Ramos (cell line): ENCODE measurements around the gene NTRK1.
"Not testable (repeated sequence)": the region's sequence is repeated elsewhere in the genome, so short reads cannot be mapped to it uniquely, and the experiment has no call there.

ENCODE experiments used
- in situ Hi-C: fragments of 300-500 bp; cut with MboI; formaldehyde crosslinking; loops from one replicate; pipeline ENCODE4 v1.14.3; 2022; ENCODE audit warnings: low sequenced_read_pairs; ENCODE audit not compliant: unreplicated experiment

NTRK1 gene

DNA sequence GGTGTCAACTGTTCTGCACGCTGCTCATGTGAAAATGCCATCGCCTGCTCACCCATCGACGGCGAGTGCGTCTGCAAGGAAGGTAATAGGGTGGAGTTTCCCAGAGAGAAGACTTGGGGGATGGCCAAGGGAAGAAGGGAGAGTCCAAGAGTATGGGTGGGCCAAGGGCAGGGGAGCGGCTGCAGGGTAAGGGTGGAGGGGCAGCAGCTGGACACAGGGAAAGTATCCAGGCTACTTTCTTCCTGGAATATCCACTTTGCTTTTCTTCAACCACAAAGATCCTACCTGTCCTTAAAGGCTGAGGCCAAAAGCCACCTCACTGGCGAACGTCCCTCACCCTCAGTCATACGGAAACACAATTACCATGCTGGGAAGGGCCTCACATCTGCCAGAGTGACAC, 48.3 kb downstream of the NTRK1 start:
- in situ Hi-C loops = no loop called here

DNA sequence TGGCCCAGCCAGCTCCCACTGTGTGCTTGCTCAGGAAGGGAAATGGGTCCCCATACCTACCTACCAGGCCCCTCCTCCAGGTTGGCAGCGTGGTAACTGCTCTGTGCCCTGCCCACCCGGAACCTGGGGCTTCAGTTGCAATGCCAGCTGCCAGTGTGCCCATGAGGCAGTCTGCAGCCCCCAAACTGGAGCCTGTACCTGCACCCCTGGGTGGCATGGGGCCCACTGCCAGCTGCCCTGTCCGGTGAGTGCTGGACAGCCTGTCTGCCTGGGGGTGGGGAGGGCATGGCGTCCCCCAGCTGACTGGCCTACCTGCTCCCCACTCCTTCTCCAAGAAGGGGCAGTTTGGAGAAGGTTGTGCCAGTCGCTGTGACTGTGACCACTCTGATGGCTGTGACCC, 49.0 kb downstream of the NTRK1 start:
- in situ Hi-C loops = no loop called here

DNA sequence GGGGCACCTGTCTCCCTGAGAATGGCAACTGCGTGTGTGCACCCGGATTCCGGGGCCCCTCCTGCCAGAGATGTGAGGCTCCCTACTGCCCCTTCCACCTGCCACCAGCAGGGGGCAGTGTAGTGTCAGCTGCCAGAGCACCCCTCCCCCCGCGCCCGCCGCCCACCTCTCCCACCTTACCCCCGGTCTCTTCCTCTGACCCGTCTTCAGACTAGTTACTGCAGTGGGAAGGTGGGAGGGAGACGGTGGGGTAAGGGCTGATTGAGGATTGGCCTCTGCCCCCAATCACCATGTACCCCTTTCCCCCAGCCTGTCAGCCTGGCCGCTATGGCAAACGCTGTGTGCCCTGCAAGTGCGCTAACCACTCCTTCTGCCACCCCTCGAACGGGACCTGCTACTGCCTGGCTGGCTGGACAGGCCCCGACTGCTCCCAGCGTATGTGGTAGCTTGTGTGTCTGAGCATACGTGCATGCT, 49.7 kb downstream of the NTRK1 start:
- in situ Hi-C loops = no loop called here

DNA sequence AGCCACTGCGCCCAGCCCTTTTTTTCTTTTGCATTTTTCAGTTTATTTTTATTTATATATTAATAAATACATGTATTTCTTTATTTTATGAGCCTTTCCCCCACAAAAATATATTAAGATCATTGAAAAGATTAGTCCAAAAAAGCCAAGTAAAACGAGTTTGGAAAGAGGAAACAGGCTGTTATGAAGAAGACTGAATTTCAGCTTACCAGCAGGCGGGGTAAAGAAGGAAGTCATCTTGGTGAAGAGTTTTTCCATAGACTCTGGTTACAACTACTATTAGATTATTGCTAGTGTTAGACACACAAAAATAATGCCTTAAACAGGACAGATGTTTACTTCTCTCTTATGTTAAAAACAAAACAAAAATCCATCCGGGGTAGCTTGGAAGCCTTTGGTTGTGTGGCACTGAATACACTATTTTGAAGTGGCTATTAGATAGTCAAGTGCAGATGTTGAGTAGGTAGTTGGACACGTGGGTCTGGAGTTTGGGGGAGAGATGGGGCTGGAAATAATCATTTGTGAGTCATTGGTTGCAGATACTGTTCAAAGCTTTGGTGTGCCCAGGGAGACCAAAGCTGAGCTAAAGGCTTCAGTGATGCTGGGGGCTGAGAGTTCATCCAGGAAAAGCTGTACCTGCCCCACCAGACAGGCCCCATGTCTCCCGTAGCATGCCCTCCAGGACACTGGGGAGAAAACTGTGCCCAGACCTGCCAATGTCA, 51.1 kb downstream of the NTRK1 start:
- in situ Hi-C loops = no loop called here

GRCh38 chr1:156912310-156912709, 51.6 kb downstream of the NTRK1 start:
- in situ Hi-C loops = no loop called here

- in situ Hi-C loops = no loop called here
Measured at GRCh38 chr1:156912861-156913808, 52.5 kb downstream of the NTRK1 start.

DNA sequence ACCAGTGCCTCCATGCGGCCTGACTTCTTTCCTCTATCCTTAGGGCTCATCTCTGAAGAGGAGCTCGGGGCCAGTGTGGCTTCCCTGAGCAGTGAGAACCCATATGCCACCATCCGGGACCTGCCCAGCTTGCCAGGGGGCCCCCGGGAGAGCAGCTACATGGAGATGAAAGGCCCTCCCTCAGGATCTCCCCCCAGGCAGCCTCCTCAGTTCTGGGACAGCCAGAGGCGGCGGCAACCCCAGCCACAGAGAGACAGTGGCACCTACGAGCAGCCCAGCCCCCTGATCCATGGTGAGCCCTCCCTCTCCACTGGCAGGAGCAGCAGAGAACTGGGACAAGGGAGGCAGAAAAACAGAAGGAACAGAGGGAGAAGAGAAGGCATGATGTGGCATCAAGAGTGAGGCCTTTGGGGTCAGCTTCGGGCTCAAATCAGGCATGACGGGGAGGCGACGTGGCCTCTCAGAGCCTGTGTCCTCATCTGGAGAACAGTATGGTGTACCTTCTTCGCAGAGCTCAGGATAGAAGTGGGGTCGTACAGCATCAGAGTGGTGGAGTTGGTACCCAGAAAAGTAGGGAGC, 53.2 kb downstream of the NTRK1 start:
- in situ Hi-C loops = no loop called here

DNA sequence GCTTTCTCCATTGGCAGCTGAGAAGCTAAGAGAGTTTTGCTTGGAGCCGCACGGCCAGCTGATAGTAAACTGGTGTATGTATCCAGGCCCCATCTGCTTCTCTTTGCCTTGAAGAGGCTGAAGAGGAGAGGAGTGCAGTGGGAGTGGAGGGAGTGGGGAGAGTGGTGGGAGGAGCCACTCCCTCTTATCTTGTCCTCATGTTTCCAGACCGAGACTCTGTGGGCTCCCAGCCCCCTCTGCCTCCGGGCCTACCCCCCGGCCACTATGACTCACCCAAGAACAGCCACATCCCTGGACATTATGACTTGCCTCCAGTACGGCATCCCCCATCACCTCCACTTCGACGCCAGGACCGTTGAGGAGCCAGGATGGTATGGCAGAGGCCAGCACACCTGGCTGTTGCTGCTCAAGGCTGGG, 53.8 kb downstream of the NTRK1 start:
- in situ Hi-C loops = no loop called here

DNA sequence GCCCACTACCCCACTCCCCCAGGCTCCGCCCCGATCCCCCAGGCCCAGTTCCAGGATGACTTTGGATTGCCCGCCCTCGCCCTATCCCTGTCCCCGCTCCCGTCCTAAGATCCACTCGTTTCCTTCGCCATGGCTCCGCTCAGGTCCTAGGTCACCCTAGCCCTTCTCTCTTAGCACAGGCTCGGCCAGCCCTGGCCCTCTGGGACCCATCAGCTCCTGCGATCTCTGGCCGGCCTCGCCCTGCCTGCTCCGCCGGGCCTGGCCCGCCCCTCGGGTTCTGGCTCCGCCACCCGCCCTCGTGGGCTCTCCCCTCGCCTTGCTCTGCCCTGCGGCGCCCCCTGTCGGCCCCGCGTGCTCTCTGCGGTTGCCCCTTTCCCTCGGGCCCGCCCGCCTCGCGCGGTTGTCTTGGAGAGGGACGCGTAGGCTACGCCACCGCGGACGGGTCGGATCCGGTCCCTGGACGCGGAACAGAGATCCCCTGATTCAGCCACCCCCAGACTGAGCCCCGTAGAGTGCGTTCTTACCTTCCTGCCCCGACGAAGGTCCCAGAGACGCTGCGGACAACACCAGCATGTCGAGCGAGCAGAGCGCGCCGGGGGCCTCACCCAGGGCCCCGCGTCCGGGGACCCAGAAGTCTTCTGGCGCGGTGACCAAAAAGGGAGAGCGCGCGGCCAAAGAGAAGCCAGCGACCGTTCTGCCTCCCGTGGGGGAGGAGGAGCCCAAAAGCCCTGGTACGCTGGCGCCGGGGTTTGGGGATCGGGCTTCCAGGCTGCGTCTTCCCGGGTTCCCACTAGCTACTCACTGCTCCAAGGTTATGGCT, 59.8 kb downstream of the NTRK1 start, which contains the start of gene LRRC71:
TSS of gene LRRC71 (plus strand) at position 400 of the 820 bp plus-strand sequence. CDS start at position 572, 172 bp downstream.
- in situ Hi-C loops = no loop called here

GRCh38 chr1:156921053-156921529, 60.4 kb downstream of the NTRK1 start:
- in situ Hi-C loops = no loop called here

- in situ Hi-C loops = no loop called here
Measured at GRCh38 chr1:156922986-156923669, 62.5 kb downstream of the NTRK1 start.

- in situ Hi-C loops = no loop called here
Measured at GRCh38 chr1:156923670-156924477, 63.2 kb downstream of the NTRK1 start.

- in situ Hi-C loops = no loop called here
Measured at GRCh38 chr1:156924478-156925153, 64.0 kb downstream of the NTRK1 start.

DNA sequence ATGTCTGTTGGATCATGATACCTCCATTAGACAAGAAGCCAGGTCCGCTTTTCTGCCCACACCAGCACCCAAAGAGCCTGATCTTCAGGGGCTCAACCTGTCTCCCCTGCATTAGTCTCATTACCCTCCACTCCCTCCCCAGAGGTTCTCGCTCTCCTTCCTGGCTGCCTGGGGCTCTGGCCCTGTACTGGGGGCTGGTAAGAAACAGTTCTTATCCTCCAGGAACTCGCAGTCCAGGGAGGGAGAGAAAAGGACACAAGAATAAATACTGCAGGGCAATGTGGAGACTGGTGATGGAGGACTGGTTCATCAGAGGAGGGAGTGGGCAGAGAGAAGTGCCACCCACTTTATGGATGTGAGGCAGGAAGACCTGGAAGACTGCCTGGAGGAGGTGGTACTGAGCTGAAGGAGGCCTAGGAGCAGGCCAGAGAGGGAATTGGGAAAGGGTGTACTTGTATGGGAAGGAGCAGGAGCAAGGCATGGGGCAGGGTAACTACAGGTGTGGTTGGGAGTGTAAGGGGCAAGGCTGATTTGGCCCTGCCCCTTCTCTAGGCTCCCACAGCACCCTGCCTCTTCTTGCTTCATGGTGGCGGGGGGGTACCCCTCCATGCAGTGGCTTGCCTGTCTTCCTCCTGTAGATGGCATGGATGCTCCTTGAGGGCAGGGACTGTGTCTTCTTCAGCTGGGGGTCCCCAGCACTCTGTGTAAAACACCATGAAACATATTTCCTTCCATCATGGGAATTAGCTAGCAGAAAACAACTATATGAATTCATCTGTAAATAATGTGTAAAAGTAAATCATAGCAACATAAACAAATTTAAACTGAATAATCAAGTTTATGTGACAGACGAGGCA, 64.7 kb downstream of the NTRK1 start:
- in situ Hi-C loops = no loop called here

GRCh38 chr1:156926175-156926574, 65.5 kb downstream of the NTRK1 start:
- in situ Hi-C loops = no loop called here

- in situ Hi-C loops = not testable (repeated sequence)
Measured at GRCh38 chr1:156926695-156927094, 66.0 kb downstream of the NTRK1 start.
